GM12878 (cell line): ENCODE measurements around the gene DYNC1LI1. TPM values are rescaled to one million over a fixed set of nuclear protein-coding genes. Genes with fewer than 3 reads are reported as not detected.

ENCODE experiments used
- ATAC-seq: fragments of 200-7000 bp; cut with Tn5 transposase; 3 replicates; pipeline ENCODE4 v1.9.1; 2020; ENCODE audit warnings: mild to moderate bottlenecking, moderate library complexity
- BruUV-seq: library from RNA; stranded (reverse); fragments of 400-500 nt; replicated peaks from 2 replicates; lab custom pipeline; 2021; lab: Mats Ljungman, UMichigan
- CTCF ChIA-PET: fragments of 300-600 bp; sonication (Branson Sonifier 250); formaldehyde crosslinking; extraction: SDS; loops from one replicate; lab custom pipeline; 2021; ENCODE audit warnings: inconsistent platforms; lab: Yijun Ruan, JAX
- POLR2A ChIA-PET: fragments of 350-600 bp; formaldehyde crosslinking; extraction: SDS; loops from one replicate; lab custom pipeline; 2021; ENCODE audit warnings: inconsistent platforms; lab: Charles Lee
- RAD21 ChIA-PET: fragments of 300-600 bp; sonication (Branson Sonifier 250); formaldehyde crosslinking; loops from one replicate; lab custom pipeline; 2023; ENCODE audit warnings: antibody characterized with exemption; ENCODE audit not compliant: unreplicated experiment; lab: Charles Lee
- SMC1A ChIA-PET: fragments of 300-600 bp; sonication (Branson Sonifier 250); formaldehyde crosslinking; loops from one replicate; lab custom pipeline; 2023; ENCODE audit not compliant: unreplicated experiment, uncharacterized antibody; lab: Charles Lee
- DNase-seq: peaks from one replicate; pipeline ENCODE4 v3.0.0-alpha.2; 2011; ENCODE audit warnings: low read depth, low spot score
- FAIRE-seq: peaks from 3 replicates; lab custom pipeline; 2011; peaks lifted over from hg19 to GRCh38; lab: Jason Lieb, UNC
- H2AFZ ChIP-seq: 2 replicates; pipeline ENCODE4 v1.6.0; 2011; ENCODE audit warnings: low read depth, low read length, control low read depth; ENCODE audit not compliant: control insufficient read depth
- H3K27ac ChIP-seq: 2 replicates; pipeline ENCODE4 v1.5.1; 2011; ENCODE audit warnings: control low read depth; ENCODE audit not compliant: control insufficient read depth, insufficient read depth
- H3K27me3 ChIP-seq, 2 experiments: replicated peaks in 1 of 2; 2 replicates each; pipeline versions ENCODE4 v1.6.0 to v1.6.1; 2011; ENCODE audit warnings: low read length in 1 of 2; ENCODE audit not compliant: control insufficient read depth in 2 of 2, insufficient read depth in 2 of 2
- H3K36me3 ChIP-seq, 2 experiments: 2 replicates each; pipeline ENCODE4 v1.5.1; 2011; ENCODE audit warnings: low read length in 1 of 2; ENCODE audit not compliant: control insufficient read depth in 2 of 2, insufficient read depth in 2 of 2
- H3K4me1 ChIP-seq: 2 replicates; pipeline ENCODE4 v1.6.1; 2011; ENCODE audit warnings: mild to moderate bottlenecking, low read length, moderate library complexity, mixed read lengths; ENCODE audit not compliant: control insufficient read depth, insufficient read depth
- H3K4me2 ChIP-seq: 2 replicates; pipeline ENCODE4 v1.6.0; 2011; ENCODE audit warnings: control low read depth; ENCODE audit not compliant: control insufficient read depth, insufficient read depth
- H3K4me3 ChIP-seq: fragments of 200-600 bp; sonication (generic); 2 replicates; pipeline ENCODE4 v1.5.1; 2016
- H3K79me2 ChIP-seq: 2 replicates; pipeline ENCODE4 v1.6.0; 2011; ENCODE audit warnings: low read length; ENCODE audit not compliant: control insufficient read depth, insufficient read depth
- H3K9ac ChIP-seq: 2 replicates; pipeline ENCODE4 v1.8.0; 2011; ENCODE audit warnings: low read length, control low read depth, mixed read lengths; ENCODE audit not compliant: control insufficient read depth, insufficient read depth
- H3K9me3 ChIP-seq: replicated peaks from 3 replicates; pipeline ENCODE4 v1.5.1; 2011; ENCODE audit warnings: mild to moderate bottlenecking, low read length; ENCODE audit not compliant: control insufficient read depth, insufficient read depth
- H4K20me1 ChIP-seq: 2 replicates; pipeline ENCODE4 v1.6.0; 2011; ENCODE audit not compliant: control insufficient read depth, insufficient read depth
- ATF2 ChIP-seq: IDR thresholded peaks from 2 replicates; pipeline ENCODE4 v1.6.1; 2012; ENCODE audit warnings: low read length, inconsistent platforms
- JUNB ChIP-seq: IDR thresholded peaks from 2 replicates; pipeline ENCODE4 v1.6.1; 2016; ENCODE audit warnings: antibody characterized with exemption, mild to moderate bottlenecking
- MEF2B ChIP-seq: fragments of 450-650 bp; IDR thresholded peaks from 2 replicates; pipeline ENCODE4 v1.6.1; 2018; ENCODE audit warnings: mild to moderate bottlenecking, moderate library complexity; ENCODE audit not compliant: partially characterized antibody, poor library complexity, severe bottlenecking
- NFYA ChIP-seq: IDR thresholded peaks from 2 replicates; pipeline ENCODE4 v1.6.1; 2011; ENCODE audit warnings: low read depth, mild to moderate bottlenecking, low read length, improper control_type of control experiment, borderline replicate concordance
- PKNOX1 ChIP-seq: fragments of 450-650 bp; IDR thresholded peaks from 2 replicates; pipeline ENCODE4 v1.6.1; 2016; ENCODE audit warnings: mild to moderate bottlenecking
- POLR2A ChIP-seq: IDR thresholded peaks from 2 replicates; pipeline ENCODE4 v1.6.1; 2011; ENCODE audit warnings: low read depth, mild to moderate bottlenecking, low read length
- RUNX3 ChIP-seq: IDR thresholded peaks from 2 replicates; pipeline ENCODE4 v1.6.1; 2012; ENCODE audit warnings: low read length, inconsistent platforms
- SMAD5 ChIP-seq: IDR thresholded peaks from 2 replicates; pipeline ENCODE4 v1.6.1; 2016; ENCODE audit warnings: antibody characterized with exemption, low read depth
- SMC3 ChIP-seq: IDR thresholded peaks from 2 replicates; pipeline ENCODE4 v1.6.1; 2011; ENCODE audit warnings: low read length, improper control_type of control experiment, borderline replicate concordance
- SPI1 ChIP-seq: IDR thresholded peaks from 2 replicates; pipeline ENCODE4 v1.6.1; 2011; ENCODE audit warnings: low read depth, mild to moderate bottlenecking, low read length, moderate library complexity, borderline replicate concordance; ENCODE audit not compliant: insufficient read depth
- TBL1XR1 ChIP-seq: IDR thresholded peaks from 2 replicates; pipeline ENCODE4 v1.6.1; 2012; ENCODE audit warnings: low read depth, low read length, improper control_type of control experiment
- TCF7 ChIP-seq: IDR thresholded peaks from 2 replicates; pipeline ENCODE4 v1.6.1; 2014; ENCODE audit warnings: antibody characterized with exemption, borderline replicate concordance
- ZNF217 ChIP-seq: fragments of 450-650 bp; IDR thresholded peaks from 2 replicates; pipeline ENCODE4 v1.6.1; 2017; ENCODE audit warnings: antibody characterized with exemption, mild to moderate bottlenecking
- ZNF24 ChIP-seq: fragments of 450-650 bp; IDR thresholded peaks from 2 replicates; pipeline ENCODE4 v1.6.1; 2017; ENCODE audit warnings: antibody characterized with exemption, mild to moderate bottlenecking
- WGBS: methylation state at CpG from one replicate; pipeline ENCODE4 v1.1.6; 2016; ENCODE audit warnings: low lambda C conversion rate; ENCODE audit not compliant: insufficient replicate concordance, insufficient coverage; ENCODE audit errors: missing lambda C conversion rate; 5-methylcytosine and 5-hydroxymethylcytosine counted together
- in situ Hi-C: fragments of 300-500 bp; cut with MboI; formaldehyde crosslinking; loops from 9 replicates; pipeline ENCODE4 v1.14.3; 2018; ENCODE audit warnings: mixed read lengths
- intact Hi-C: fragments of 100-400 bp; cut with micrococcal nuclease; formaldehyde crosslinking; loops from one replicate; pipeline ENCODE4 v1.14.2; 2022; ENCODE audit not compliant: unreplicated experiment
- polyA plus RNA-seq, 11 experiments: library from polyadenylated mRNA; depleted of rRNA in 4 of 11; unstranded in 6 of 11; stranded (reverse) in 5 of 11; fragments of >200 nt; fragmentation: Nextera tagmentation in 4 of 11; fragmentation: Illumina TruSeq in 1 of 11; extraction: Ambion mirVana in 4 of 11; extraction: Trizol in 1 of 11; gene quantifications; 1 replicate in 1 of 11; 2 replicates in 10 of 11; pipeline versions ENCODE4 v1.2.1 to v1.2.3, GENCODE V29; 2011 to 2016; ENCODE audit warnings: inconsistent platforms in 2 of 11, missing spikeins in 2 of 11, low read depth in 1 of 11
- total RNA-seq, 4 experiments: library from RNA; depleted of rRNA in 3 of 4; stranded (reverse); fragments of >200 nt in 3 of 4; fragmentation: Illumina TruSeq in 1 of 4; extraction: Trizol in 1 of 4; gene quantifications; 2 replicates each; pipeline versions ENCODE4 v1.2.1 to v1.2.3, GENCODE V29; 2013 to 2021

DYNC1LI1 gene
- total and polyA plus RNA-seq, 10 of the 15 experiments (the other 5 are each of a cell fraction or from before 2014, with no cell fraction given) = 11.5 to 51.7 (median 32.0) TPM

- Histone ChIP-seq H2AFZ (no peak overlapping the region), H3K27ac (no peak overlapping the region), H3K4me2 (no peak overlapping the region), H3K9me3 (no peaks in the 10 kb centered on the region), H3K27me3 (no peaks in the 10 kb centered on the region), H3K79me2 (peaks cover 8% of the 10 kb centered on the region), H3K4me3 (no peak overlapping the region), H3K4me1 (no peaks in the 10 kb centered on the region; the same call in 1 of the 2 replicates), H3K36me3 (peaks cover 0 to 3% of the 10 kb centered on the region in 2 experiments; a peak in 1 of 4 replicates), H3K9ac (no peak overlapping the region), H4K20me1 (peaks cover 4% of the 10 kb centered on the region; the same call in 1 of the 2 replicates)
- in situ Hi-C loops (no loop called here), intact Hi-C loops (no loop called here)
- ChIA-PET RAD21 (no interaction called here), SMC1A (interaction anchor here (1.0 to 1.7 kb wide), 2 partner anchors 17 to 44 kb away, joined by 3 read pairs; no protein-coding TSS in a partner anchor), POLR2A (no interaction called here), CTCF (no interaction called here)
- BruUV-seq = TSS peak; percentile 12
- ATAC-seq (no peak), FAIRE-seq (no peak), DNase-seq (no peak)
- 97% methylated on average over 7 of the region's 7 CpGs for WGBS
- TF ChIP-seq RUNX3 = peak; percentile 18; the same call in 1 of the 2 replicates
- 0 out of 2 replicates have a peak, but pooled peaks have one; percentile 14 for TF ChIP-seq TCF7
- TF ChIP-seq SMAD5 = no peak
These were observed 8.0 kb downstream of the DYNC1LI1 start for GRCh38 chr3:32562640-32563039.

GRCh38 chr3:32557640-32558352, 12.9 kb downstream of the DYNC1LI1 start:
- Histone ChIP-seq H3K4me2 (no peak overlapping the region), H3K4me1 (peaks cover 30% of the 10 kb centered on the region), H2AFZ (no peak overlapping the region), H4K20me1 (peaks cover 4% of the 10 kb centered on the region), H3K27me3 (no peaks in the 10 kb centered on the region), H3K4me3 (no peak overlapping the region), H3K27ac (no peak overlapping the region), H3K79me2 (peaks cover 8% of the 10 kb centered on the region), H3K9me3 (no peaks in the 10 kb centered on the region), H3K36me3 (no peaks in the 10 kb centered on the region; a peak in 1 of 4 replicates), H3K9ac (no peak overlapping the region)
- RAD21 ChIA-PET = interaction anchor here (0.6 kb wide), 1 partner anchor 45 kb away, joined by 3 read pairs; no protein-coding TSS in a partner anchor
- POLR2A ChIA-PET = interaction anchor here (0.7 kb wide), 1 partner anchor 20 kb away, joined by 6 read pairs; no protein-coding TSS in a partner anchor
- intact Hi-C loops = no loop called here
- SMC1A ChIA-PET = interaction anchor here (3.8 kb wide), 1 partner anchor 12 kb away, joined by 19 read pairs; the partner anchor contains the start of gene DYNC1LI1
- in situ Hi-C loops = no loop called here
- CTCF ChIA-PET = no interaction called here
- ATAC-seq (no peak), FAIRE-seq (no peak), DNase-seq (no peak)
- BruUV-seq = no TSS peak
- 100% methylated on average over 3 of the region's 3 CpGs for WGBS
- no peak for TF ChIP-seq TBL1XR1
- TF ChIP-seq PKNOX1 = no peak
- TF ChIP-seq MEF2B = no peak
- no peak for TF ChIP-seq ZNF24
- no peak for TF ChIP-seq ATF2
- TF ChIP-seq NFYA = no peak
- no peak for TF ChIP-seq SPI1
- no peak for TF ChIP-seq JUNB
- TF ChIP-seq SMC3 = no peak
- TF ChIP-seq POLR2A = no peak
- TF ChIP-seq ZNF217 = no peak
